HL-60 (cell line): Measurements from ENCODE around the gene MRPL23.

Experiments used
- CTCF ChIP-seq: IDR thresholded peaks from one replicate; pipeline ENCODE4 v1.5.1; 2011; ENCODE audit warnings: low read length, control low read depth, inconsistent platforms; ENCODE audit not compliant: insufficient read depth
- POLR2AphosphoS5 ChIP-seq: IDR thresholded peaks from 2 replicates; pipeline ENCODE4 v1.6.1; 2012; ENCODE audit warnings: low read depth
- TF ChIP-seq, protein P1 (sequence below): IDR thresholded peaks from 2 replicates; pipeline ENCODE4 v1.6.1; 2012; ENCODE audit warnings: low read depth; ENCODE audit not compliant: insufficient replicate concordance

- TF ChIP-seq POLR2AphosphoS5: no peak
- TF ChIP-seq CTCF: no peak
- TF ChIP-seq, protein P1, sequence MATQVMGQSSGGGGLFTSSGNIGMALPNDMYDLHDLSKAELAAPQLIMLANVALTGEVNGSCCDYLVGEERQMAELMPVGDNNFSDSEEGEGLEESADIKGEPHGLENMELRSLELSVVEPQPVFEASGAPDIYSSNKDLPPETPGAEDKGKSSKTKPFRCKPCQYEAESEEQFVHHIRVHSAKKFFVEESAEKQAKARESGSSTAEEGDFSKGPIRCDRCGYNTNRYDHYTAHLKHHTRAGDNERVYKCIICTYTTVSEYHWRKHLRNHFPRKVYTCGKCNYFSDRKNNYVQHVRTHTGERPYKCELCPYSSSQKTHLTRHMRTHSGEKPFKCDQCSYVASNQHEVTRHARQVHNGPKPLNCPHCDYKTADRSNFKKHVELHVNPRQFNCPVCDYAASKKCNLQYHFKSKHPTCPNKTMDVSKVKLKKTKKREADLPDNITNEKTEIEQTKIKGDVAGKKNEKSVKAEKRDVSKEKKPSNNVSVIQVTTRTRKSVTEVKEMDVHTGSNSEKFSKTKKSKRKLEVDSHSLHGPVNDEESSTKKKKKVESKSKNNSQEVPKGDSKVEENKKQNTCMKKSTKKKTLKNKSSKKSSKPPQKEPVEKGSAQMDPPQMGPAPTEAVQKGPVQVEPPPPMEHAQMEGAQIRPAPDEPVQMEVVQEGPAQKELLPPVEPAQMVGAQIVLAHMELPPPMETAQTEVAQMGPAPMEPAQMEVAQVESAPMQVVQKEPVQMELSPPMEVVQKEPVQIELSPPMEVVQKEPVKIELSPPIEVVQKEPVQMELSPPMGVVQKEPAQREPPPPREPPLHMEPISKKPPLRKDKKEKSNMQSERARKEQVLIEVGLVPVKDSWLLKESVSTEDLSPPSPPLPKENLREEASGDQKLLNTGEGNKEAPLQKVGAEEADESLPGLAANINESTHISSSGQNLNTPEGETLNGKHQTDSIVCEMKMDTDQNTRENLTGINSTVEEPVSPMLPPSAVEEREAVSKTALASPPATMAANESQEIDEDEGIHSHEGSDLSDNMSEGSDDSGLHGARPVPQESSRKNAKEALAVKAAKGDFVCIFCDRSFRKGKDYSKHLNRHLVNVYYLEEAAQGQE: no peak
Measured at GRCh38 chr11:1970956-1971355, 23.8 kb downstream of the MRPL23 start.
